ENCODE data around the gene ANTXRL.
"Not testable (repeated sequence)": the region's sequence is repeated elsewhere in the genome, so short reads cannot be mapped to it uniquely, and the experiment has no call there.

The ANTXRL gene

GRCh38 chr10:46286991-46287693, at the start of gene ANTXRL:
Gene ANTXRL, plus strand, starts transcription at chr10:46286997. Its CDS starts 266 bp downstream, at chr10:46287263.
- DNase-seq = no peak

- no peak for DNase-seq
Measured at GRCh38 chr10:46237815-46238510, 48.8 kb upstream of the ANTXRL start.

GRCh38 chr10:46239247-46239646, 47.5 kb upstream of the ANTXRL start:
- DNase-seq = no peak

- DNase-seq = no peak
Measured at GRCh38 chr10:46239993-46240683, 46.7 kb upstream of the ANTXRL start.

GRCh38 chr10:46240684-46241565, 45.9 kb upstream of the ANTXRL start:
- DNase-seq = no peak

GRCh38 chr10:46245381-46245900, 41.4 kb upstream of the ANTXRL start:
- DNase-seq = no peak

GRCh38 chr10:46246400-46247180, 40.2 kb upstream of the ANTXRL start:
- not testable (repeated sequence) for DNase-seq

- no peak for DNase-seq
Measured at GRCh38 chr10:46247181-46247475, 39.7 kb upstream of the ANTXRL start.

- no peak for DNase-seq
Measured at GRCh38 chr10:46247808-46248569, 38.8 kb upstream of the ANTXRL start.

- no peak for DNase-seq
Measured at GRCh38 chr10:46248651-46249146, 38.1 kb upstream of the ANTXRL start.

- DNase-seq = not testable (repeated sequence)
Measured at GRCh38 chr10:46249617-46250344, 37.0 kb upstream of the ANTXRL start.

- no peak for DNase-seq
Measured at GRCh38 chr10:46250481-46250880, 36.3 kb upstream of the ANTXRL start.

GRCh38 chr10:46250898-46251856, 35.6 kb upstream of the ANTXRL start:
- no peak for DNase-seq

GRCh38 chr10:46251857-46252847, 34.6 kb upstream of the ANTXRL start:
- no peak for DNase-seq

- no peak for DNase-seq
Measured at GRCh38 chr10:46253076-46254006, 33.5 kb upstream of the ANTXRL start.

- DNase-seq = no peak
Measured at GRCh38 chr10:46254007-46254383, 32.8 kb upstream of the ANTXRL start.

GRCh38 chr10:46254467-46254866, 32.3 kb upstream of the ANTXRL start:
- DNase-seq = no peak

Data from activated CD4-positive, alpha-beta T cell treated with anti-CD3 and anti-CD28 coated beads, Interleukin-10, Interleukin-2, amounts not matched to agents 100 ng/mL and 50 ng/mL, durations not matched to agents 16 hours and 8 hours (primary cell).